Lower lobe of right lung (tissue), 2 donors: ENCODE measurements around the gene HYLS1. TPM values are rescaled to one million over a fixed set of nuclear protein-coding genes. Genes with fewer than 3 reads are reported as not detected.

Experiments
- ATAC-seq, 2 donors: fragments of 200-7000 bp; cut with Tn5 transposase; one replicate each; pipeline ENCODE4 v1.9.1; 2020 to 2022; ENCODE audit warnings: mild to moderate bottlenecking in 2 of 2, moderate library complexity in 2 of 2
- DNase-seq: peaks from one replicate; pipeline ENCODE4 v3.0.0-alpha.2; 2020
- H3K27ac ChIP-seq: fragments of 200-600 bp; one replicate; pipeline ENCODE4 v1.8.0; 2022
- H3K27me3 ChIP-seq: fragments of 200-600 bp; one replicate; pipeline ENCODE4 v1.8.0; 2022; ENCODE audit warnings: low read depth
- H3K36me3 ChIP-seq: fragments of 200-600 bp; one replicate; pipeline ENCODE4 v1.8.0; 2022; ENCODE audit warnings: mild to moderate bottlenecking
- H3K4me1 ChIP-seq: fragments of 200-600 bp; one replicate; pipeline ENCODE4 v1.8.0; 2022
- H3K4me3 ChIP-seq: fragments of 200-600 bp; one replicate; pipeline ENCODE4 v1.8.0; 2022; ENCODE audit warnings: mild to moderate bottlenecking
- H3K9me3 ChIP-seq: fragments of 200-600 bp; one replicate; pipeline ENCODE4 v1.8.0; 2022
- CTCF ChIP-seq: fragments of 200-600 bp; IDR thresholded peaks from one replicate; pipeline ENCODE4 v1.8.0; 2022; ENCODE audit warnings: antibody characterized with exemption, mild to moderate bottlenecking
- intact Hi-C: fragments of 100-400 bp; cut with DNase I; formaldehyde crosslinking; loops from one replicate; pipeline ENCODE4 v1.11.0; 2022
- total RNA-seq: library from RNA; stranded (reverse); fragmentation: NEBNext Ultra II Directional; extraction: Animal tissue kit (Norgen Biotek cat#: 25700); gene quantifications from one replicate; pipeline ENCODE4 v1.2.1, GENCODE V29; 2021
- donor health status: DM: no; HTN: yes; CAD: no; lungs with severe emphysema.

Gene HYLS1
- total RNA-seq, 1 donor from 2014 or later, result 4.5 TPM

GRCh38 chr11:125925804-125926203 is 38.3 kb downstream of the HYLS1 start:
- Histone ChIP-seq H3K27ac (no peak overlapping the region), H3K27me3 (no peaks in the 10 kb centered on the region), H3K4me3 (no peak overlapping the region), H3K9me3 (no peaks in the 10 kb centered on the region), H3K36me3 (no peaks in the 10 kb centered on the region), H3K4me1 (no peaks in the 10 kb centered on the region)
- intact Hi-C loops, result no loop called here
- no peak for TF ChIP-seq CTCF
- no peak for DNase-seq
- no peak for ATAC-seq

- no peak for TF ChIP-seq CTCF
- intact Hi-C loops, result no loop called here
- DNase-seq, result no peak
- no peak overlapping the region for H3K4me3 ChIP-seq
- H3K9me3 ChIP-seq, result no peaks in the 10 kb centered on the region
- no peaks in the 10 kb centered on the region for H3K27me3 ChIP-seq
- ATAC-seq, result no peak
- H3K27ac ChIP-seq, result no peak overlapping the region
- no peaks in the 10 kb centered on the region for H3K4me1 ChIP-seq
- no peaks in the 10 kb centered on the region for H3K36me3 ChIP-seq
These were observed 39.2 kb downstream of the HYLS1 start for GRCh38 chr11:125926682-125927081.

- no peak for ATAC-seq
These were observed 42.1 kb downstream of the HYLS1 start for GRCh38 chr11:125929445-125930075.

GRCh38 chr11:125930076-125930450 is 42.6 kb downstream of the HYLS1 start:
- no peak overlapping the region for H3K4me3 ChIP-seq
- H3K4me1 ChIP-seq, result no peaks in the 10 kb centered on the region
- no peak for TF ChIP-seq CTCF
- intact Hi-C loops, result no loop called here
- H3K27ac ChIP-seq, result no peak overlapping the region
- H3K36me3 ChIP-seq, result no peaks in the 10 kb centered on the region
- no peak for ATAC-seq
- H3K9me3 ChIP-seq, result no peaks in the 10 kb centered on the region
- DNase-seq, result no peak
- no peaks in the 10 kb centered on the region for H3K27me3 ChIP-seq

More at GRCh38 chr11:125929445-125930075, 42.1 kb downstream of the HYLS1 start:
- DNase-seq, result no peak
- Histone ChIP-seq H3K27ac (no peak overlapping the region), H3K9me3 (no peaks in the 10 kb centered on the region), H3K4me1 (no peaks in the 10 kb centered on the region), H3K27me3 (no peaks in the 10 kb centered on the region), H3K36me3 (no peaks in the 10 kb centered on the region), H3K4me3 (no peak overlapping the region)
- TF ChIP-seq CTCF, result no peak
- intact Hi-C loops, result no loop called here

GRCh38 chr11:125931116-125931515 is 43.6 kb downstream of the HYLS1 start:
- H3K36me3 ChIP-seq, result no peaks in the 10 kb centered on the region
- no peak for TF ChIP-seq CTCF
- DNase-seq (no peak), ATAC-seq (no peak)
- no peak overlapping the region for H3K4me3 ChIP-seq
- H3K27ac ChIP-seq, result no peak overlapping the region
- no peaks in the 10 kb centered on the region for H3K4me1 ChIP-seq
- no peaks in the 10 kb centered on the region for H3K27me3 ChIP-seq
- H3K9me3 ChIP-seq, result no peaks in the 10 kb centered on the region
- intact Hi-C loops, result no loop called here

GRCh38 chr11:125931668-125932067 is 44.2 kb downstream of the HYLS1 start:
- no peak for TF ChIP-seq CTCF
- intact Hi-C loops, result no loop called here
- no peaks in the 10 kb centered on the region for H3K9me3 ChIP-seq
- H3K4me3 ChIP-seq, result no peak overlapping the region
- no peaks in the 10 kb centered on the region for H3K4me1 ChIP-seq
- H3K36me3 ChIP-seq, result no peaks in the 10 kb centered on the region
- DNase-seq (no peak), ATAC-seq (no peak)
- H3K27me3 ChIP-seq, result no peaks in the 10 kb centered on the region
- no peak overlapping the region for H3K27ac ChIP-seq
